Suprapubic skin (tissue), 4 donors: Measurements from ENCODE around the gene CCDC87. TPM values are rescaled to one million over a fixed set of nuclear protein-coding genes. Genes with fewer than 3 reads are reported as not detected.

Experiments
- DNase-seq, 2 donors: peaks; one replicate each; pipeline ENCODE4 v3.0.0-alpha.2; 2019; ENCODE audit warnings: low spot score in 2 of 2
- H3K27ac ChIP-seq: fragments of 200-600 bp; sonication (generic); one replicate; pipeline ENCODE4 v1.5.1; 2019
- H3K27me3 ChIP-seq: fragments of 200-600 bp; sonication (generic); one replicate; pipeline ENCODE4 v1.5.1; 2019
- H3K36me3 ChIP-seq: fragments of 200-600 bp; sonication (generic); one replicate; pipeline ENCODE4 v1.5.1; 2019
- H3K4me1 ChIP-seq: fragments of 200-600 bp; sonication (generic); one replicate; pipeline ENCODE4 v1.5.1; 2019
- H3K4me3 ChIP-seq: fragments of 200-600 bp; sonication (generic); one replicate; pipeline ENCODE4 v1.5.1; 2019; ENCODE audit warnings: mild to moderate bottlenecking
- H3K9me3 ChIP-seq: fragments of 200-600 bp; sonication (generic); one replicate; pipeline ENCODE4 v1.5.1; 2019
- EP300 ChIP-seq: sonication (generic); formaldehyde crosslinking; IDR thresholded peaks from one replicate; pipeline ENCODE4 v1.6.1; 2017; ENCODE audit warnings: antibody characterized with exemption
- POLR2A ChIP-seq, 2 donors: fragments of 450-650 bp; IDR thresholded peaks; one replicate each; pipeline ENCODE4 v1.6.1; 2017; ENCODE audit warnings: antibody characterized with exemption in 2 of 2, mild to moderate bottlenecking in 2 of 2, moderate library complexity in 2 of 2
- POLR2AphosphoS5 ChIP-seq, 3 donors: sonication (generic); formaldehyde crosslinking; IDR thresholded peaks; one replicate each; pipeline ENCODE4 v1.6.1; 2017; ENCODE audit warnings: antibody characterized with exemption in 3 of 3
- WGBS: methylation state at CpG from one replicate; pipeline ENCODE4 v1.1.5; 2018; 5-methylcytosine and 5-hydroxymethylcytosine counted together
- total RNA-seq, 4 donors: library from RNA; depleted of rRNA; stranded (reverse); fragments of >200 nt; gene quantifications; one replicate each; pipeline ENCODE4 v1.1.0, GENCODE V29; 2016
- TF ChIP-seq, protein P1 (sequence below), 2 donors: fragments of 200-600 bp in 1 of 2; fragments of 450-650 bp in 1 of 2; sonication (generic) in 1 of 2; IDR thresholded peaks; one replicate each; pipeline ENCODE4 v1.5.1; 2016 to 2019; ENCODE audit warnings: antibody characterized with exemption in 2 of 2, mild to moderate bottlenecking in 1 of 2, moderate library complexity in 1 of 2

The CCDC87 gene
- total RNA-seq, 4 donors from 2014 or later = 0.30 to 0.55 TPM; not detected in 2

DNA sequence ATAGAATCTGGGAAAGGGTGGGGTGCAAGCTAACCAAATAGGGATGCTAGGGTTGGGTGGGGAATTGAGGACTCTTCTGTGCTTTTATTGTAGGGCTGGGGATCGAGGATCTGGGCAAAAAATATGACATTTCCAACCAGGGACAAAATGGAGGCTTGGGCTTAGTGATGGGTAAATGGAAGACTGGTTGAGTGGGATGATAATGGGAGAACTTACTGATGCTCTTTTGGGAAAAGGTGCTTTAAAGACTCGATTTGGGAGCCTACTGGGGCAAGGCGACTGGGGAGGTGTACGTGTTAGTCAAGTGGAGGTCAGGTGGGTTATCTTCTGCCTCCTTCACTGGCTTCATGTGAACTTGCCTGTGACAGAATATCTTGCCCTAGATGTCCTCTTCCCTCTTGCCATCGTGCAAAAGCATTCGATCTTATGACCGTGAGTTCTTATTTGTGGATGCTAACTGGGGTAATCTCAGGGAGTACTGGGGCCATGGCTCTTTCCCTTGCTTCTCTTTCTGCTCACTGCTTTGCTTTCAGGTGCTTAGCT, 35.3 kb upstream of the CCDC87 start:
- Histone ChIP-seq H3K27me3 (no peaks in the 10 kb centered on the region), H3K27ac (no peak overlapping the region), H3K9me3 (no peaks in the 10 kb centered on the region), H3K4me1 (peaks cover 3% of the 10 kb centered on the region), H3K4me3 (no peak overlapping the region), H3K36me3 (peaks cover 70% of the 10 kb centered on the region)
- DNase-seq = no peak
- TF ChIP-seq POLR2AphosphoS5 (IDR thresholded peaks at IDR 0.05) (no peak), POLR2A (IDR thresholded peaks at IDR 0.05) (no peak), EP300 (no peak)
- TF ChIP-seq, protein P1, sequence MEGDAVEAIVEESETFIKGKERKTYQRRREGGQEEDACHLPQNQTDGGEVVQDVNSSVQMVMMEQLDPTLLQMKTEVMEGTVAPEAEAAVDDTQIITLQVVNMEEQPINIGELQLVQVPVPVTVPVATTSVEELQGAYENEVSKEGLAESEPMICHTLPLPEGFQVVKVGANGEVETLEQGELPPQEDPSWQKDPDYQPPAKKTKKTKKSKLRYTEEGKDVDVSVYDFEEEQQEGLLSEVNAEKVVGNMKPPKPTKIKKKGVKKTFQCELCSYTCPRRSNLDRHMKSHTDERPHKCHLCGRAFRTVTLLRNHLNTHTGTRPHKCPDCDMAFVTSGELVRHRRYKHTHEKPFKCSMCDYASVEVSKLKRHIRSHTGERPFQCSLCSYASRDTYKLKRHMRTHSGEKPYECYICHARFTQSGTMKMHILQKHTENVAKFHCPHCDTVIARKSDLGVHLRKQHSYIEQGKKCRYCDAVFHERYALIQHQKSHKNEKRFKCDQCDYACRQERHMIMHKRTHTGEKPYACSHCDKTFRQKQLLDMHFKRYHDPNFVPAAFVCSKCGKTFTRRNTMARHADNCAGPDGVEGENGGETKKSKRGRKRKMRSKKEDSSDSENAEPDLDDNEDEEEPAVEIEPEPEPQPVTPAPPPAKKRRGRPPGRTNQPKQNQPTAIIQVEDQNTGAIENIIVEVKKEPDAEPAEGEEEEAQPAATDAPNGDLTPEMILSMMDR (IDR thresholded peaks at IDR 0.05) = no peak
- WGBS = 90% methylated on average over 7 of the region's 7 CpGs

DNA sequence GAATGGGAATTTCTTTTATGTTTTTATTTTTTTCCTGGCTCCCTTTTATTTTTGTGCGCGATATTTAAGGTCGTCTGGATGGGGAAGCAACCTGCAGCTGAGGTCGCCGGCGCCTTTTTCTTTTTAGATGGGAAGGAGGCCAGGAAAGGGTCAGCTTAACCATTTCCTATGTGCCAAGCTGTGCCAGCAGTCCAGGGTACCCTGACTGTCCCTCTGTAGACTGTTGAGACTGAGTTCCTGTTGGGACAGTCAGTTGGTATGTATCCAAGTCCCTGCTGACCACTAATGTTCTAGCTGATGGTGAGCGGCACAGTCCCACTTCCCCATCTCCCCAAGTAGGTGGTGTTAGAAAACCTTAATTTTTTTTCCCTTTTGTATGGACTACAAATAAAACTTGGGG, 34.1 kb upstream of the CCDC87 start:
- H3K27me3 ChIP-seq = no peaks in the 10 kb centered on the region
- H3K9me3 ChIP-seq = no peaks in the 10 kb centered on the region
- no peak overlapping the region for H3K4me3 ChIP-seq
- H3K4me1 ChIP-seq = peaks cover 14% of the 10 kb centered on the region
- no peak for DNase-seq
- H3K36me3 ChIP-seq = peaks cover 72% of the 10 kb centered on the region
- TF ChIP-seq POLR2A (IDR thresholded peaks at IDR 0.05) (no peak), POLR2AphosphoS5 (IDR thresholded peaks at IDR 0.05) (no peak)
- WGBS = 82% methylated on average over 7 of the region's 7 CpGs
- H3K27ac ChIP-seq = no peak overlapping the region

DNA sequence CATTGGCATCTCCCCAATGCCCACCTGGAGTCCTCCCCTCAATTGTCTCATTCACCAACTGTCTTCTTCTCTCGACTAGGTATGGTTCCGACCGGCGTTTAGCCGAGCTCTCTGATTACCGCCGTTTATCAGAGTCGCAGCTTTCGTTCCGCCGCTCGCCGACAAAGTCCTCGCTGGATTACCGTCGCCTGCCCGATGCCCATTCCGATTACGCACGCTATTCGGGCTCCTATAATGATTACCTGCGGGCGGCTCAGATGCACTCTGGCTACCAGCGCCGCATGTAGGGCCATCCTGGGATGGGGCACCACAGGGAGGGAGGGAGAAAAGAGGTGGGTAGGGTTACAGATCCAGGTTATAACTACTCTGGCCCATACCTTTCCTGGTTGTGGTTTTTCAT, 33.5 kb upstream of the CCDC87 start:
- Histone ChIP-seq H3K27ac (no peak overlapping the region), H3K4me3 (no peak overlapping the region), H3K9me3 (no peaks in the 10 kb centered on the region), H3K4me1 (peaks cover 15% of the 10 kb centered on the region), H3K27me3 (no peaks in the 10 kb centered on the region), H3K36me3 (peaks cover 72% of the 10 kb centered on the region)
- TF ChIP-seq POLR2A (IDR thresholded peaks at IDR 0.05) = no peak
- no peak for TF ChIP-seq EP300
- TF ChIP-seq, protein P1 (IDR thresholded peaks at IDR 0.05) = no peak
- TF ChIP-seq POLR2AphosphoS5 (IDR thresholded peaks at IDR 0.05) = no peak
- no peak for DNase-seq
- WGBS = 95% methylated on average over 25 of the region's 25 CpGs

DNA sequence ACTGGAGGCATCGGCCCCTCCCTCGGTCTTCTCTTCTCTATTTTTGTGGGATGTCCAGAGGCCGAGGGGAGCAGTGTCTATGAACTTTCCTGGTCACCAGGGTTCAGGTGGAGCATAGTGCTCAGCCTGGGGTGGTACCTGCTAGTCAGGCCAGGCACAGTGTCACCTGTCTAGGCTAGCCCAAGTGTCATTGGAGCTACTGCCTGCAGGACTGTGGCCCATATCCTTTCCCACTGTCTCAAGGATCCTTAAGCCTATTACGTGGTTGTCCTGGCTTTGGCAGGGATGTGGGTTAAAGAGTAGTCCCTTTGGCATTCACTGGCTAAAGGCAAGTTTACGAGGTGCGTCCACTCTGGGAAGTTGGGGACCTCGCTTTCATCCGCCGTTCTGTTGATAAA, 32.9 kb upstream of the CCDC87 start:
- H3K4me1 ChIP-seq = peaks cover 21% of the 10 kb centered on the region

DNA sequence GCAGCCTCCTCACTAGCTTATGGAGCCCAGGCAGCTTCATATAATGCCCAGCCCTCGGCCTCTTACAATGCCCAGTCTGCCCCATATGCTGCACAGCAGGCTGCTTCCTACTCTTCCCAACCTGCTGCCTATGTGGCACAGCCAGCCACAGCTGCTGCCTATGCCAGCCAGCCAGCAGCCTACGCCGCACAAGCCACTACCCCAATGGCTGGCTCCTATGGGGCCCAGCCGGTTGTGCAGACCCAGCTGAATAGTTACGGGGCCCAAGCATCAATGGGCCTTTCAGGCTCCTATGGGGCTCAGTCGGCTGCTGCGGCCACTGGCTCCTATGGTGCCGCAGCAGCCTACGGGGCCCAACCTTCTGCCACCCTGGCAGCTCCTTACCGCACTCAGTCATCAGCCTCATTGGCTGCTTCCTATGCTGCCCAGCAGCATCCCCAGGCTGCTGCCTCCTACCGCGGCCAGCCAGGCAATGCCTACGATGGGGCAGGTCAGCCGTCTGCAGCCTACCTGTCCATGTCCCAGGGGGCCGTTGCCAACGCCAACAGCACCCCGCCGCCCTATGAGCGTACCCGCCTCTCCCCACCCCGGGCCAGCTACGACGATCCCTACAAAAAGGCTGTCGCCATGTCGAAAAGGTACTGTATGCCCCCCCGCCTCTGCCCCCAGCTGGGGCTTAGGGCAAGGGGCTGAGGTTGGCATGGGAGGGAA, 32.3 kb upstream of the CCDC87 start:
- Histone ChIP-seq H3K4me1 (peaks cover 26% of the 10 kb centered on the region), H3K4me3 (no peak overlapping the region), H3K27ac (no peak overlapping the region), H3K9me3 (no peaks in the 10 kb centered on the region), H3K27me3 (no peaks in the 10 kb centered on the region), H3K36me3 (peaks cover 70% of the 10 kb centered on the region)
- TF ChIP-seq POLR2A (IDR thresholded peaks at IDR 0.05) (no peak), EP300 (no peak), POLR2AphosphoS5 (IDR thresholded peaks at IDR 0.05) (no peak)
- TF ChIP-seq, protein P1 (IDR thresholded peaks at IDR 0.05) = no peak
- 94% methylated on average over 17 of the region's 26 CpGs for WGBS
- DNase-seq = no peak

More for the DNA sequence above, 32.9 kb upstream of the CCDC87 start:
- TF ChIP-seq POLR2AphosphoS5 (IDR thresholded peaks at IDR 0.05) = no peak
- TF ChIP-seq, protein P1 (IDR thresholded peaks at IDR 0.05) = no peak
- no peak for TF ChIP-seq POLR2A (IDR thresholded peaks at IDR 0.05)
- TF ChIP-seq EP300 = no peak
- H3K4me3 ChIP-seq = no peak overlapping the region
- H3K9me3 ChIP-seq = no peaks in the 10 kb centered on the region
- 96% methylated on average over 9 of the region's 9 CpGs for WGBS
- no peaks in the 10 kb centered on the region for H3K27me3 ChIP-seq
- peaks cover 72% of the 10 kb centered on the region for H3K36me3 ChIP-seq
- DNase-seq = no peak
- no peak overlapping the region for H3K27ac ChIP-seq
